ENCODE results near the gene PROKR1.
"Not testable (repeated sequence)": the region's sequence is repeated elsewhere in the genome, so short reads cannot be mapped to it uniquely, and the experiment has no call there.

The PROKR1 gene

DNA sequence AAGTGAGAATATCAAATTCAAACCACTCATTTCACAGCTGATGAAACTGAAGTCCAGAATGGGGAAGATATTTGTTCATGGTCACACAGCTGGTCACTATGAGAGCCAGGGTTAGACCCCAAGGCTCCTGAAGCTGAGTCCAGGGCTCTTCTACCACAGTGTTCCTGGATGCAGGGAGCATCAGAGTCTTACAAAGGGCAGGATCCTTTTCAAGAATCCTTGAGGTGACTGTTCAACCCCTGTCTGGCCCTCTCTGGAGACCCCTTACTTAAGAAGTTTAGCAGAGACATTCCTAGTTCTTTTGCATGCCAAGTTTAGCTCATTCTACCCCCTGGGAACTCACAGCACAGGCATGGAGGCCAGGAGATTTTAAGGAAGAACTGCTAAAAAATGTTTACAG, 15.7 kb downstream of the PROKR1 start:
- DNase-seq: no peak

DNA sequence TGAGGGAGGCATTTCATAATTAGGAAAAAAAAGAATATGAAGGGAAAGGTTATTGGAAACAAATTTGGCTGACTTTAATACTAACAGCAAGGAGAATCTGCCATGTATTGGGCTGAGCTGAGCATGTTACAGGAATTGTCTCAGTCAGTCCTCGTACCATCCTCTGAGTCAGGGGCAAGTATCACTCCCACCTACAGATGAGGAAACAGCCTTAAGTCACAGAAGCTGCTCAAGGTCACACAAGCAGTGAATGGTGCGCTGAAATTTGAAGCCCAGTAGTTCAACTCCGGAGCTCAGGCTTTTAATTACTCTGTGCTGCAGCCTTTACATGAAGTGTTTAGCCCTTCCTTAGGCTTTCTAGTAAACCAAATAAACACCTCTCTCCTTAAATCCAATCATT, 17.3 kb downstream of the PROKR1 start:
- no peak for DNase-seq

GRCh38 chr2:68662466-68662865, 19.1 kb downstream of the PROKR1 start:
- no peak for DNase-seq

- no peak for DNase-seq
These were observed 20.2 kb downstream of the PROKR1 start for GRCh38 chr2:68663371-68664156.

- no peak for DNase-seq
These were observed 24.0 kb downstream of the PROKR1 start for GRCh38 chr2:68667371-68667770.

DNA sequence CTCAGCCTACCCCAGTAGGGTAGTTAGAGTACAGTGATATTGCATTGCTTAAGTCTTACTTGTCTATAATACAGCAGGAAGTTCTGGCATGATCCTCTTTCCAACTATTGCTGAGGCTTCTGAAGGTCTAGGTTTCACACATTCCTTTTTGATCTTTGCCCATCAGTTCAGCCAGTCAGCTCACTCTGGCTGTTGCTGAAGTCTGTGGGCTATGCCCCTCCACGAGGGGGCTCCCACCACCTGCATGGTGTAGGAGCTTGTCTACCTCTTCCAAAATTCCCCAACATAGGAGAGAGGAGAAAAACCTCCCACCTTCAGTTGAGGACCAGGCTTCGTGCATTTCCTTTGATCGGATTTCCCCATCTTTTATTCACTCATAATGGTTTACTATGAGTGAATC, 26.3 kb downstream of the PROKR1 start:
- no peak for DNase-seq

GRCh38 chr2:68671961-68672360, 28.6 kb downstream of the PROKR1 start:
- no peak for DNase-seq

GRCh38 chr2:68673631-68674030, 30.3 kb downstream of the PROKR1 start:
- no peak for DNase-seq

DNA sequence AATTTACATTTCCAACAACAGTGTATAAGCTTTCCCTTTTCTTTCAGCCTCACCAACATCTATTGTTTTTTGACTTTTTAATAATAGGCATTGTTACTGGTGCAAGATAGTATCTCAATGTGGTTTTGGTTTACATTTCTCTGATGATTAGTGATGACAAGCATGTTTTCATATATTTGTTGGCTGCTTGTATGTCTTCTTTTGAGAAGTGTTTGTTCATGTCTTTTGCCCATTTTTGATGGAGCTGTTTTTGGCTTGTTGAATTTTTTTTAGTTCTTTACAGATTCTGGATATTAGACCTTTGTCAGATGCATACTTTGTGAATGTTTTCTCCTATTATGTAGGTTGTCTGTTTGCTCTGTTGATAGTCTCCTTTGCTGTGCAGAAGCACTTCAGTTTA, 32.1 kb downstream of the PROKR1 start:
- DNase-seq: no peak

DNA sequence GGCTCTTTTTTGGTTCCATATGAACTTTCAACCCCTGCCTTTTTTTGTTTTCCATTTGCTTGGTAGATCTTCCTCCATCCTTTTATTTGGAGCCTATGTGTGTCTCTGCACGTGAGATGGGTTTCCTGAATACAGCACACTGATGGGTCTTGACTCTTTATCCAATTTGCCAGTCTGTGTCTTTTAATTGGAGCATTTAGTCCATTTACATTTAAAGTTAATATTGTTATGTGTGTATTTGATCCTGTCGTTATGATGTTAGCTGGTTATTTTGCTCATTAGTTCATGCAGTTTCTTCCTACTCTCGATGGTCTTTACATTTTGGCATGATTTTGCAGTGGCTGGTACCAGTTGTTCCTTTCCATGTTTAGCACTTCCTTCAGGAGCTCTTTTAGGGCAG, 34.5 kb downstream of the PROKR1 start:
- not testable (repeated sequence) for DNase-seq

GRCh38 chr2:68679166-68679916, 36.0 kb downstream of the PROKR1 start:
- not testable (repeated sequence) for DNase-seq

GRCh38 chr2:68679917-68680267, 36.5 kb downstream of the PROKR1 start:
- DNase-seq: peak; percentile 7

- DNase-seq: no peak
These were observed 40.8 kb downstream of the PROKR1 start for GRCh38 chr2:68684197-68684596.

- DNase-seq: no peak
These were observed 42.8 kb downstream of the PROKR1 start for GRCh38 chr2:68686178-68686577.

DNA sequence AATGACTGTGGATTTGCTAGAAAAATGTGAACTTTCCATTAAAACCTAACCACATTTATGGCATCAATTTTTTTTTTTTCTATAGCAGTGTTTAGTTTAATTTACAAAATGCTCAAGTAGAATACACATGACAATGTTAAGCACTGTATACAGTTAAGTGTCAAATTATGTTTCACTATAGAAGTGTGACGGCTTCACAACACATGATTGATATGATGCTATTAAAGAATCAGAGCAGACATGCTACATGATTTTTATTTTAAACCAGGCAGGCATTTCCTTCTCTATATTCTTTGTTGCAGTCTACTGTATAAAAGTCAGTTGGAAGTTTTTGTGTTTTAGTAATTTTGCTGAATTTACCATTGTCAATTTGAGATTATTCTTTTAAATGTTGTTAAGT, 43.6 kb downstream of the PROKR1 start:
- DNase-seq: no peak

DNA sequence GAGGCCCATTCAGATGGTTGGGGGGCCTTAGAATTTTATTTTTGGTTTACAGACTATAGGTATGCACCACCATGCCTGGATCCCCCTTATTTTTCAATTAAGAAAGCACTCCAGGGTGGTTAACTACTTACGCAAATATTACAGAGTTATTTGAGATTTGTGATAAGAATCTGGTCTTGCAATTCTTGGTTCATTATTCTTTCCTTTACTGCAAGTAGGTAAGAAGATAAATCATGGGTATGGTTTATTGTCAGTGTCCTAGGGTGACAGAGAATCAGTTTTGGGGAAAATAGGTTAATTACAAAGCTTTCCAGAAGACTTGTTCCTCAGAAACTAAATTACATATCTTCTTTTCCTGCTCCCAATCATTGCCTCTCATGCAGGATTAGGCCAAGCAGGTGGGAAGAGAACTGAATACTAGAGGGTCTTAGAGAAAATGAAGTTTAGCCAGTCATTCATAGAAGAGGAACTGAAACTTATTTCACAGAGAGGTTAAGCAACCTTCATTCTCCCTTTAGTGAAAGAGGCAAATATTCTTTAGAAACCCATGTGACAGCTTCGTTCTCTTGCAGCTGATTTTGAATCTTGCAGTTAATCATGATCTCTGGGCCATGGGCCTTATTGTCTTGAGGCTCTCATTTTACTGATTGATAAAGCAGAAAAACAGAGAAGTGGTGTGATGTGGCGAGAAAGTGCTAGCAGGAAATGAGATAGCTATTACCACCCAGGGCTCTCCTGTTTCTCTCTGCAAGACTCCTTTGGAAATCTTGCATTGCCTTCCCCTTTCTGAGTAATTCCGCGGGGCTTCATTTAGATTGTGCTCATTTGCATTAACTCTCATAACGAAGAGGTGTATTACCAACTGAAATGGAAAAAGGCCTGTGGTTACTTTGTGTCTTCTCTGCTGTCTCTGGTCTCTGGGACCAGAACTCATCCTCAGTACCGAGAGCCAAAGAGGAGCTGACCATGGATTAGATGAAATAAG, 46.5 kb downstream of the PROKR1 start:
- DNase-seq: no peak

- DNase-seq: no peak
These were observed 47.5 kb downstream of the PROKR1 start for GRCh38 chr2:68690851-68691250.

- no peak for DNase-seq
These were observed 49.1 kb downstream of the PROKR1 start for GRCh38 chr2:68692511-68692910.

DNA sequence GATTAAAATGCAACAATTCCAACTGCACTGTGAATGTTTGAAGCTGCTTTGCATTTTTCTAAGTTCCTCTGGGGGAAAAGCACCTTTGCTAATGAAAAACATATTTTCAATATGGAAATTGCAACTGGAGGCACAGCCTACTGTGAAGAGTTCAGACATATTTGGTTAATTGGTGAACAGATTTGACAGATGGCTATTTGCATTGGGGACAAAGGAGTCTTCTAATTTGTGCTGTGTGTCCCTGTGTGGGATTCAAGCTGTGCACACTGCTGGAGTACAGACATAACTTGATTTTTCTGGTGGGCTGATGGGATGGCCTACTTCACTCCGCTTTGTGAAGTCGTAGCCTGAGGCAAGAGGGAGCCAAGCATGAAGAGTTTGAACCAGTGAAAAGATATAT, 50.6 kb downstream of the PROKR1 start:
- peak; percentile 32 for DNase-seq

- DNase-seq: no peak
These were observed 52.6 kb downstream of the PROKR1 start for GRCh38 chr2:68695971-68696370.

DNA sequence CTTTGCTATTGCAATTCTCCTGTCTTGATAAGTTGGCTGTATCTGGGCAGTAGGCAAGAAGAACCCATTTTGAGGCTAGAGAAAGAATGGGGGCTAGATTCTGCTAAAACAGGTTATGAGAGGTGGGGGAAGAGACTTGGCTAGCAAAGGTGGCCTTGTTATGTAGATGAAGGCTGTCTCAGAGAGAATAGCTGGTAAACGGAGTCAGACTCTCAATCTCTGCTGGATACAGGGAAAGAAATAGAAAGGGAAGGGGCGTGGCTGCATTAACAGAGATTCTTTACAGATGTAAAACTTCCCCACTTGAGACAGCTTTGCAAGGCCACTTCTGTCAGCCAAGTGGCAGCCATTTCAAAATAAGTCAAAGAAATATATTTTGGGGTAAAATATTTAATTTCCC, 53.2 kb downstream of the PROKR1 start:
- DNase-seq: no peak

DNA sequence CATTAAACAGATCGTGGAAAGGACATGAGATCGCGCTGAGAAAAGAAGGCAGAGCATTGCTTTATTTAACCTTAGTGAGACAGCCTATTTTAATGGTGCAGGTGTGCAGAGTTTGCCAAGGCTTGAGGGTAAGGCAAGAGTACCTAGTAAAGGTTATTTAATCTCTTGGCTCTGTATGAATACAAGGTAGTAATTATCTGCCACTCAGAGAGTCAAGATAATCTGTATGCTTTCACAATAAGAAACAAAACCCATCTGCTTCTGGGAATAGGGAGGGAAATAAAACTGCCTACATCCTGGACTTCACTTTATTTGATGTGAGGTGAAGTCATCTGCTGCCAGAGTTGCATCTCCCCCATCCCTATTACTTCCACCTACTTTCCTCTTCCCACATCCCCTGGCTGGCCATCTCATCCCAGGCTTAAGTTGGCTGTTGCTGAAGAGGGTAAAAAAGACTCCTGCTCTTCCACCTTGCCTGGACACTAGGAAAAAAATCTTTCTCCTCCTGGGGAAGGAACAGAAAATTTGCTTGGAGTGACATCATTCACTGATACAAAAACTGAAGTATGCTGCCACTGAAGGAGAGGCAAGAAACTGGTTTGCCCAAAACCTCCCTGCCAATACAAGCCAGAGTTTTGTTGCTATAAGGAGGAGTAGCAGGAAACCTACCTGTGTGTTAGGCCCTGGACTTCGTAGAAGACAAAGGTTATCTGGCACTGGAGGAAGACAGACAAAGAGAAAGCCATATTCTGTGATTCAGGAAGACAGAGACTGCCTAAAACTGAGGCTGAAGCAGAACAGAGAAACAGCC, 55.4 kb downstream of the PROKR1 start:
- DNase-seq: peak; percentile 28
